Measurements from ENCODE around the gene ARHGAP18.

GRCh38 chr6:129730477-129731165, 20.6 kb upstream of the ARHGAP18 start:
- peak; percentile 39 to 75 (median 55) for TF ChIP-seq CTCF (IDR thresholded peaks at IDR 0.05)
- no peak for TF ChIP-seq POLR2A (IDR thresholded peaks at IDR 0.05)
